K562 (cell line): ENCODE data around the gene CAPN7.

Experiments
- CTCF ChIP-seq, 3 experiments: IDR thresholded peaks in 2 of 3; conservative IDR thresholded peaks in 1 of 3; 2 replicates each; pipeline ENCODE4 v1.5.1; 2011 to 2012; ENCODE audit warnings: low read length in 3 of 3, mild to moderate bottlenecking in 3 of 3, control low read depth in 2 of 3, improper control_type of control experiment in 1 of 3, inconsistent platforms in 1 of 3, low read depth in 1 of 3, mixed read lengths in 1 of 3, moderate library complexity in 1 of 3; ENCODE audit not compliant: insufficient read depth in 2 of 3
- ELK1 ChIP-seq: sonication (generic); formaldehyde crosslinking; IDR thresholded peaks from 2 replicates; pipeline ENCODE4 v1.8.1; 2022; ENCODE audit warnings: missing genetic modification reagents
- POU5F1 ChIP-seq: fragments of 150-350 bp; IDR thresholded peaks from 2 replicates; pipeline ENCODE4 v1.6.1; 2014; ENCODE audit warnings: borderline replicate concordance, low read length, low read depth, mild to moderate bottlenecking; ENCODE audit not compliant: partially characterized antibody
- REST ChIP-seq, 2 experiments: fragments of 450-650 bp; formaldehyde crosslinking in 1 of 2; IDR thresholded peaks; 2 replicates each; pipeline versions ENCODE4 v1.4.0 to v1.6.1; 2014 to 2020; ENCODE audit warnings: mild to moderate bottlenecking in 2 of 2, borderline replicate concordance in 1 of 2, low read depth in 1 of 2
- SOX6 ChIP-seq: fragments of 450-650 bp; IDR thresholded peaks from 2 replicates; pipeline ENCODE4 v1.6.1; 2014; ENCODE audit warnings: mild to moderate bottlenecking

- TF ChIP-seq POU5F1 (no peak), REST (IDR thresholded peaks at IDR 0.05; ENCODE audit: borderline replicate concordance) (no peak), REST (CRISPR knock-in tag; IDR thresholded peaks at IDR 0.05; ENCODE audit: low read depth) (no peak), SOX6 (no peak), CTCF (IDR thresholded peaks at IDR 0.05 in 2 of 3, conservative IDR thresholded peaks at IDR 0.05 in 1 of 3; ENCODE audit: insufficient read depth in 2 of 3, low read depth in 1 of 3, low read length in 3 of 3) (no peak), ELK1 (CRISPR knock-in tag) (no peak)
Measured at GRCh38 chr3:15217011-15217671, 11.1 kb downstream of the CAPN7 start.
